Measurements from ENCODE around the gene EFCAB14. TPM values are rescaled to one million over a fixed set of nuclear protein-coding genes. Genes with fewer than 3 reads are reported as not detected.
"Not testable (repeated sequence)": the region's sequence is repeated elsewhere in the genome, so short reads cannot be mapped to it uniquely, and the experiment has no call there.

Gene EFCAB14
- total RNA-seq, 1 experiment from 2014 or later, result 95.4 TPM

GRCh38 chr1:46703927-46704641 lies 14.8 kb downstream of the EFCAB14 start:
- no peaks in the 10 kb centered on the region for H3K4me1 ChIP-seq (replicated peaks; ENCODE audit: insufficient read depth)
- no peaks in the 10 kb centered on the region for H3K9me3 ChIP-seq (ENCODE audit: insufficient read depth, low read depth)
- H3F3A ChIP-seq (ENCODE audit: insufficient read depth, low read depth), result no peaks in the 10 kb centered on the region
- H3K36me3 ChIP-seq (ENCODE audit: low read depth), result peaks cover 38% of the 10 kb centered on the region
- ChIA-PET POLR2A (ENCODE audit: unreplicated experiment) (interaction anchor here (0.6 kb wide), 1 partner anchor 550 kb away, joined by 4 read pairs; no protein-coding TSS in a partner anchor), CTCF (interaction anchor here (0.6 to 0.7 kb wide), 3 partner anchors 54 to 172 kb away, joined by 3 to 10 read pairs (median 9); partner anchors contain the start of gene MKNK1)
- intact Hi-C loops (cut with micrococcal nuclease; ENCODE audit: unreplicated experiment), result loop anchor here (10.0 kb wide), 1 partner anchor 591 kb away; no protein-coding TSS in a partner anchor
- no peaks in the 10 kb centered on the region for H3K9me2 ChIP-seq (ENCODE audit: insufficient read depth)
- peaks cover 27% of the 10 kb centered on the region; the same call in 1 of the 2 replicates for H3K79me2 ChIP-seq (ENCODE audit: low read depth)
- H3K4me2 ChIP-seq, result no peak overlapping the region
- no peak overlapping the region for H2AFZ ChIP-seq
- no TSS peak for BruUV-seq (replicated peaks)
- DNase-seq, result no peak
- no peak overlapping the region for H3K4me3 ChIP-seq
- no peak for TF ChIP-seq CTCF (conservative IDR thresholded peaks at IDR 0.05)
- TF ChIP-seq EZH2 (IDR thresholded peaks at IDR 0.05; ENCODE audit: low read depth), result no peak
- H3K27me3 ChIP-seq (ENCODE audit: insufficient read depth, low read depth), result no peaks in the 10 kb centered on the region
- H3K27ac ChIP-seq, result no peak overlapping the region
- H4K20me1 ChIP-seq (ENCODE audit: insufficient read depth), result peaks cover 45% of the 10 kb centered on the region

GRCh38 chr1:46699666-46700065 lies 19.2 kb downstream of the EFCAB14 start:
- peaks cover 43% of the 10 kb centered on the region for H3K36me3 ChIP-seq (ENCODE audit: low read depth)
- H3K27ac ChIP-seq, result no peak overlapping the region
- ChIA-PET POLR2A (ENCODE audit: unreplicated experiment) (no interaction called here), CTCF (no interaction called here)
- no peaks in the 10 kb centered on the region for H3K4me1 ChIP-seq (replicated peaks; ENCODE audit: insufficient read depth)
- no TSS peak for BruUV-seq (replicated peaks)
- H3K4me3 ChIP-seq, result no peak overlapping the region
- no peak for TF ChIP-seq EZH2 (IDR thresholded peaks at IDR 0.05; ENCODE audit: low read depth)
- no peak for TF ChIP-seq CTCF (conservative IDR thresholded peaks at IDR 0.05)
- no peak overlapping the region for H2AFZ ChIP-seq
- intact Hi-C loops (cut with micrococcal nuclease; ENCODE audit: unreplicated experiment), result loop anchor here (10.0 kb wide), 1 partner anchor 595 kb away; no protein-coding TSS in a partner anchor
- no peaks in the 10 kb centered on the region for H3K9me2 ChIP-seq (ENCODE audit: insufficient read depth)
- H3K27me3 ChIP-seq (ENCODE audit: insufficient read depth, low read depth), result no peaks in the 10 kb centered on the region
- no peaks in the 10 kb centered on the region for H3K9me3 ChIP-seq (ENCODE audit: insufficient read depth, low read depth)
- H4K20me1 ChIP-seq (ENCODE audit: insufficient read depth), result peaks cover 29% of the 10 kb centered on the region; the same call in 1 of the 2 replicates
- no peaks in the 10 kb centered on the region for H3F3A ChIP-seq (ENCODE audit: insufficient read depth, low read depth)
- H3K4me2 ChIP-seq, result no peak overlapping the region
- H3K79me2 ChIP-seq (ENCODE audit: low read depth), result peaks cover 25% of the 10 kb centered on the region; the same call in 1 of the 2 replicates
- no peak for DNase-seq

- H3K9me2 ChIP-seq (ENCODE audit: insufficient read depth), result no peaks in the 10 kb centered on the region
- H3K4me2 ChIP-seq, result no peak overlapping the region
- DNase-seq, result no peak
- H3F3A ChIP-seq (ENCODE audit: insufficient read depth, low read depth), result no peaks in the 10 kb centered on the region
- no peak overlapping the region for H3K27ac ChIP-seq
- CTCF ChIA-PET, result no interaction called here
- peaks cover 42% of the 10 kb centered on the region for H3K36me3 ChIP-seq (ENCODE audit: low read depth)
- H3K9me3 ChIP-seq (ENCODE audit: insufficient read depth, low read depth), result no peaks in the 10 kb centered on the region
- no peak overlapping the region for H2AFZ ChIP-seq
- H3K4me3 ChIP-seq, result no peak overlapping the region
- peaks cover 20% of the 10 kb centered on the region; the same call in 1 of the 2 replicates for H3K79me2 ChIP-seq (ENCODE audit: low read depth)
- intact Hi-C loops (cut with micrococcal nuclease; ENCODE audit: unreplicated experiment), result no loop called here
- H4K20me1 ChIP-seq (ENCODE audit: insufficient read depth), result peaks cover 20% of the 10 kb centered on the region; the same call in 1 of the 2 replicates
- POLR2A ChIA-PET (ENCODE audit: unreplicated experiment), result interaction anchor here (0.7 kb wide), 1 partner anchor 83 kb away, joined by 7 read pairs; no protein-coding TSS in a partner anchor
- BruUV-seq (replicated peaks), result no TSS peak
- no peaks in the 10 kb centered on the region for H3K4me1 ChIP-seq (replicated peaks; ENCODE audit: insufficient read depth)
- TF ChIP-seq CTCF (conservative IDR thresholded peaks at IDR 0.05), result no peak
- no peak for TF ChIP-seq EZH2 (IDR thresholded peaks at IDR 0.05; ENCODE audit: low read depth)
- no peaks in the 10 kb centered on the region for H3K27me3 ChIP-seq (ENCODE audit: insufficient read depth, low read depth)
Observed at GRCh38 chr1:46697053-46697452, 21.9 kb downstream of the EFCAB14 start.

- H3K79me2 ChIP-seq (ENCODE audit: low read depth), result peaks cover 14% of the 10 kb centered on the region; the same call in 1 of the 2 replicates
- peaks cover 46% of the 10 kb centered on the region for H3K36me3 ChIP-seq (ENCODE audit: low read depth)
- H3K9me2 ChIP-seq (ENCODE audit: insufficient read depth); H3F3A ChIP-seq (ENCODE audit: insufficient read depth, low read depth); H3K9me3 ChIP-seq (ENCODE audit: insufficient read depth, low read depth); CTCF ChIA-PET; H3K4me2 ChIP-seq; BruUV-seq (replicated peaks); H3K27me3 ChIP-seq (ENCODE audit: insufficient read depth, low read depth); H3K27ac ChIP-seq; H2AFZ ChIP-seq; DNase-seq; POLR2A ChIA-PET (ENCODE audit: unreplicated experiment); H3K4me1 ChIP-seq (replicated peaks; ENCODE audit: insufficient read depth); H3K4me3 ChIP-seq; intact Hi-C loops (cut with micrococcal nuclease; ENCODE audit: unreplicated experiment): not testable (repeated sequence)
- H4K20me1 ChIP-seq (ENCODE audit: insufficient read depth), result peaks cover 10% of the 10 kb centered on the region; the same call in 1 of the 2 replicates
Observed at GRCh38 chr1:46694676-46695075, 24.2 kb downstream of the EFCAB14 start.

Data from PC-9 (cell line).